T-helper 2 cell treated with Interferon-gamma antibody and Interleukin-4, amounts not matched to agents 100 ng/mL and 5 ng/mL, for 36 hours (primary cell): ENCODE measurements around the gene TREX2. TPM values are rescaled to one million over a fixed set of nuclear protein-coding genes. Genes with fewer than 3 reads are reported as not detected.

Source experiments
- intact Hi-C: fragments of 100-400 bp; cut with micrococcal nuclease; formaldehyde crosslinking; loops from one replicate; pipeline ENCODE4 v1.15.1; 2023
- total RNA-seq: library from RNA; stranded (reverse); gene quantifications from 2 replicates; pipeline ENCODE4 v1.2.3, GENCODE V29; 2022

TREX2 gene
- total RNA-seq, 1 donor from 2014 or later, result 2.2 TPM

DNA sequence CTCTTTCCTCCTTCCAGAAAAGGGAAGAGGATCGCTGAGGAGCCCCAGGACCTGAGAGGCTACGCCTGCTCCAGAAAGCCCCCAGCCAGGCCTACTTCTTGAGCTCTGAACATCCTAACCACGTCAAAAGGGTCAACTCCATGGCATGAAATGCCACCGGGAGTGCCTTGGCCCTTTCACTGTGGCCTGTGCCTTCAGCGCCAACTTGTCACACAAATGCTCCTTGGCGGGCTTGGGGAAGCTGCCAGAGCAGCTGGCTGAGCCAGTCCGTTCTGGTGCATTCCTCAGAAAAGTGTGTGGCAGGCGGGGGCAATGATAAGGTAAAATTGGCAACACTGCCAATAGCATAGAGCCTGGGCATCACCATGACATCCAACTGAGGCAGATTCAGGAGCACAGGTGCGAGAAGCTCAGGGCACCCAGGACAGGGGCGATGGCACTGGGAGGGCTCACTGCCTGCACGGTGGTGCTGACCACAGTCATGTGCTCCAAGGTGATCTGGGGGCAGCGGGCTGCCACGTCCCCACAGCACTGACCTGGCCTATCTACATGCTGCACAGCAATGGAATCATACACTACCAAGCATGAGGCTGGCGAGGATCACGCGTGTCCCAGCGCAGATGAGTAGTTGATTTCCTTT, 12.1 kb upstream of the TREX2 start:
- intact Hi-C loops, result no loop called here

DNA sequence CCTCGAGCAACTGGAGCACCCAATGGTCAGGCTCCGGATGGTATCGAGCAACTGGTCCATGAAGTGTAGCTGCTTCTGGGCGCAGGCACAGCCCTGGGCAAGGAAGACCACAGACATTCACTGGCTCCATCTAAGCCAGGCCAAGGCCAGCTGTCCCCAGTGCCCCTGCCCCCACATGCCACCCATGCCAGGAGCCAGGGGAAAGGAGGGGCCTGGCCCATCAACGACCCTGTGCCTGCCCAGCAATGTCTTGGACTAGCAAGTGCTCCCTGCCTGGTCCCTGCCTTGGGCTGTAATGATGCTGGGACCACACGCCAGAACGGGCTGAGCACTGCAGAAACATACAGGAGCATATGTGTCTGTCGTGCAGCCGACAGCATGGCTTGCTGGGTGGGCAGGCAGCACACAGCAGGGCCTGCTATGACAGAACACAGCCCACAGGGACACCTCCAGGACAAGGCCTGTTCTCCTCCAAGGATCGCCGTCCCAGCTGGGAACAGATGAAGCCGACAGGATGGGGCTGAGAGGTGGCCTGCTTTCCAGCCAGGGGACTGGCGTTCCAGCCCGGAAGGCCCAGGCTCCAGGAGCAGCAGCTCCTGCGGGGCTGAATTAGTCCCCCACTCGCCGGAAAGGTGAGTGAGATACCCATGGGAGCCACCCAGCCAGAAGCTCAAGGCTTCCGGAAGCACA, 11.4 kb upstream of the TREX2 start:
- intact Hi-C loops, result no loop called here

DNA sequence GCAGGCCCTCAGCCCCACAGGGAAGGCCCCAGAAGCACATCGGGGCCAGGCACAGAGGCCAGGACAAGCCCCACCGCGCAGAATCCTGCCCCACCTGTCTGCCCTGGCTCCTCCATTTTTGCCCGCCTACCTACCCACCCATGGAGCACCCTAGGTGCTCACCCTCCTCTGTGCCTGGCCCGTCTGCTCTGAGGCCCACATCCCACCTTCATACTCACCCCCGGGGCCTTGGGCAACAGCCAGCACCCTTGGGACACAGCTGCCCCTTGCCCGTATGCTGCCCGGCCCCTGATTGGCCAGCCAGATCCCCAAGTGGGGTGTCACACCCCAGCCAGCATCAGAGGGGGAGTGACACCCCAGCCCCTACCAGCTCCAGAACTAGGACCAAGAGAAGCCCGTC, 10.8 kb upstream of the TREX2 start:
- intact Hi-C loops, result no loop called here

DNA sequence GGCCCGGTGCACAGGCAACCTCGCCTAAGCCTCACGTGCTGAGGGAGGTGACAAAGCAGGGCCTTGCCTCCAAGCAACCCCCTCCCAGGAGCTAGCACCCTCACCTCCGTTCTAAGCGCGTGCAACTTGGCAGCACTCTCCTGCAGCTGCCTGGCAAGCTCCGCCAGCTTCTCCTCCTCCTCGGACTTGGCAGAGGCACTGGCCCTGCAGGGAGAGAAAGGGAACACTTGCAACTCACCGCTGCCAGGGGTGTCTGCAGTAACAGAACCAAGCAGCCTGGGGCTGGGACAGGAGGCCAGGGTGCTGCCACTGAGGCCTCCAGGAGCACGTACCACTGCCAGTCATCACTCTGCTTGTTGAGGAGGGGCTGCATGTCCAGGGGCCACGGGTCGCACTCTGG, 10.3 kb upstream of the TREX2 start:
- intact Hi-C loops, result no loop called here

DNA sequence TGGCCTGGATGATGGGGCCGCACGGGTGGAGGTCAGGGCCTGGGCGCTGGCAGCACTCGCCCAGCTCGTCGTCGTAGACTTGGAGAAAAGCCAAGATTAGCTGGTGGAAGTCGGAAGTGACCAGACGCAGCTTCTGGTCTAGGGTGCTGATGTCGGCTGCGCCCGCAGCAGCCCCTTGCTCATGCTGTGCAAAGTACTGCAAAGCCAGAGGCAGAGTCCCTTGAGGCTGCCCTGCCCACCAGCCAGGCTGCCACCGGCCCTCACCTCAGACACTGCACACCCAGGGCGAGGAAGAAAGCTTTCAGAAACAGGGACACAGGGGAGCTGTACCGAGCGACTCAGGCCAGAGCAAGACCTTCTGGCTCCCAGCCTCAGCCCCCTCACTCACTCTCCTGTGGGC, 9.7 kb upstream of the TREX2 start:
- intact Hi-C loops, result no loop called here

DNA sequence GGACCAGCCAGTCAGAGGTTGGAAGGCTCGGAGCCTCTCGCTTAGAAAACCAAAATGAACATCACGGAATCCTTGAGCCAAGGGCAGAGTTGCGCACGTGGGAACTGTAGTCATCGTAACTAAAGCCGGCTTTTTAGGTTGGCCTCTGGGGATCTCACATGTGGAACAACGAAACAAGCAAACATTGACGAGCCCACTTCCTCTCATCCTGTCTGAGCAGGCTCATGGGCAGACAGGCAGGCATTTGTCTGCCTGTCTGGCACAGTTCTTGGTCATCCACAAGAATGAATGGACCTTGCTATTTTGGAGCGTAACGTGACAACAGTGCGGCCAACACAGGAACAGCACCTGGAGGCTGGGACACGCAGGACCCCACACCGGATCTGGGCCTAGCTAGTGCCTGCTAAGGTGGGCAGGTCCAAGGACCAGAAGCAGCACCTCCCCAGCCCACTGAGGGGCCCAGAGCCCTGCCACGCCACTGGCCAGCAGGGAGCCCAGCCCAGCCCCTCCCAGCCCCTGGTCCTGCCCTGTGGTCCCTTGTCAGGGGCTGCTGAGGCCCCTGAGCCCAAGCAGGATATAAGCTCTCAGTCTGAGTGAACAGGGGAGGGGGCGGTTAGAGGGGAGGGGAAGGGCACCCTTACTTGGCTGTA, 9.2 kb upstream of the TREX2 start:
- intact Hi-C loops, result no loop called here

DNA sequence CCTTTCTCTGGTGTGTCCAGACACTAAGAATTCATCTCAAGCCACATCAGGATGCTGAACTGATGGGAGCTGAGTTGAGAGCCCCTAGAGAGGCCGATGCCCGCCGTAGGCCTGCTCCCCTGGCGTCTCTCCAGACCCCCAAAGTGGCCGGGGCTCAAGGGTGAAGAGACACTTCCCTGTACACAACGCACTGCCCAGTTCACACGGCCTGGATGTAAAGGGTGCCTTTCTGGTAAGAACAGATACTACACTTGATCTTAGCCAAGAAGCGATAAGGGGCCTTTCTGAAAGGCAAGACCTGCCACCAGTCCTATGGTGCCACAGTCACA, 5.1 kb upstream of the TREX2 start:
- intact Hi-C loops, result no loop called here

DNA sequence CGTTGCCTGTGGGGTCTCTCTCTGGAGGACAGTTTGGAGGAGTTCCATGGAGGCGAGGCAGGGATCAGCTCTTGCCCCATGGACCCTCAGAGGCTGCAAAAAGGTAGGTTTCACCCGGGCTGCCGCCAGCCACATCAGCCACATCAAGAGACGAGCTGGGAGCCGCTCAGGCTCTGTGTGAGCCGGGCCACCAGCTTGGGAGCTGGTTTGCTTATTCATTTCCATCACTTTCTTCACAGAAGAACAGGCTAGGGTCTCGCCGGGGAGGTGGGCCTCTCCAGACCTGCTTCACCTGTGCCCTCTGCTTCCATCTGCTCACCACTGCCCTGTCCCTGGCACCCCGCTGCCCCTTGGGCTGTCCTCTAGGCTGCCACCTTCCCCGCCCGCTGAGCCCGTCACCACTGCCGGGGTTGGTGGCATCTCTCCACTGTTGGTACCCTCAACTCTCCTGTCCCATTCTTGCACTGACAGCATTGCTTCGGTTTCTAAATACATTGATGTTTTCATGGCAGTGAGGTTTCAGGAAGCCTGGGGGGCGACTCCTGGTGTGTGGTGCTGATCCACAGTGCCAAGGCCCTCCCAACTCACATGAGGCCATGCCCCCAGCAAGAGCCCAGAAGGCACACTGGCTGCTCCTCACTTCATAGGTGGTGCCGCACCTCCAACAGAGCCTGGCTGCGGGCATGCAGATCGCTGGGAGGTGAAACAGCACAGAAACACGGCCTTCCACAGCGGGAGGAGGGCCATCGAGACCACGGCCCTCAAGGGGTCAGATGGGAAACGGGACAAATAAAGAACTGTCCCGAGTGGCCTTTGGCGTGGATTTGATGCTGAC, 4.5 kb upstream of the TREX2 start:
- intact Hi-C loops, result no loop called here

DNA sequence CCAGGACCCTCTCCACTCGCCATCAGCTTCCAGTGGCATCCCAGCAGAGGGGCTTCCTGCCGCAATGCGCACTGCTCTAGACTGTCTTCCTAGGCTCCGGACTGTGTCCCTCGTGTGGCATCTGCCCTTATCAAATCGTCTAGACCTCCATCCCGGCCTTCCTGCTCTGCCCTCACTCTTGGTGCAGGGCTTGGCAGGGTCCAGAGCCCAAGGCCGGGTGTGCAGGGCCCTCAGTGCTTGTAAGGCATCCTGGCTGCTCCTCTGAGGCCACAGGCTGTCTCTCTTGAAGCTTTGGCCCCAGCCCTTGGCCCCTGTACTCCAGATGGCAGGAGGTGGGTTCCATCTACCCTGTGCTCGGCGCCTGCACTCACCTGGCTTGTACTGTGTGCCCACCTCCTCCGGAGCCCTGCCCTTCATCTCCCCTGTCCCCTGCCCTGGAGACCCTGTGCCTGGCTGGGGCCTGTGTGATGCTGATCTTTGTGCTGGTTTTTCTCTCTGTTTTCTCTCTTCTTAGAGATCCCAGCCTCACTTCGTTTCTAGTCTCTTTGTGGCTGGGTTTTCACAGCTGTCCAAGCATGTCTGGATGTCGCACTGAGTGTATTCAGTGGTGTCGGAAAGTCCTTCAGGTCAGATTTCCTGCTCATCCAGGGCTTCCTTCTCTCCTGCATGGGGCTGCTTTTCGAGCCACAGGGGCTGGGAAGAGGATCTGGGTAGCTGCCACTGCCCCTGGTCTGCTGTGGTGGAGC, 3.7 kb upstream of the TREX2 start:
- intact Hi-C loops, result no loop called here

DNA sequence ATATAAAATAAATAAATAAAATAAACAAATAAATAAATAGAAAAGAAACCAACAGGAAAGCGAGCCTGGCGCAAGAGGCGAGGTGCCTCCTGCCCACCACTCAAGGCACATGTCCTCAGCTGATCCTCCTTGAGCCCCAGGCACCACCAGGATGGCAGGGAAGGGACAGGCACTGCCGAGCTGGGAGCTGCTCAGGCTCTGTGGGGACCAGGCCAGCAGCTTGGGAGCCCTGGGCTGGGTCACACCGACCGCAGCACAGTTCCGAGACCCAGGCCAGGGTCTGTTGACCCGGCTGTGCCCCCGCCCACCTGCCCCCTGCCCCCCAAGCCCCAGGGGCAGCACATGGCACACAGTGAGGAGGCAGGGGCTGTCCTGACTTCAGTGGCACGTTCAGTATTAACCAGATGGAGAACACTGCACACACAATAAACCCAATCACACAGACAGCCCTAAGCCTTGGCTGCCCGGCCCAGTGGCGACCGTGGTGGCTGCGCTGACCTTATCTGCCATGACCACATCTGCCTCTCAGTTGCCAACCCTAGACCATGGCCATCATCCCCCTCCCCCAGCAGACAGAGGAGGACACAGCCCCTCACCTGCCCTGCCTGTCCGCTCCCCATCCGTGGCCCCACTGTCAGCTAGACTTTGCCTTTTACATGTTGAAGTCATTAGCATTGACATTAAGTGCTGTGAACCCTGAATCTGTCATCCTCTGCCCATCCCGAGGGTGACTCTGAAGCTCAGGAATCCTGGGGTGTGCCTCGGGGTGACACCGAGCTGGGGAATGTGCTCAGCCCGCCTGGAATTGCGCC, 2.9 kb upstream of the TREX2 start:
- intact Hi-C loops, result no loop called here

DNA sequence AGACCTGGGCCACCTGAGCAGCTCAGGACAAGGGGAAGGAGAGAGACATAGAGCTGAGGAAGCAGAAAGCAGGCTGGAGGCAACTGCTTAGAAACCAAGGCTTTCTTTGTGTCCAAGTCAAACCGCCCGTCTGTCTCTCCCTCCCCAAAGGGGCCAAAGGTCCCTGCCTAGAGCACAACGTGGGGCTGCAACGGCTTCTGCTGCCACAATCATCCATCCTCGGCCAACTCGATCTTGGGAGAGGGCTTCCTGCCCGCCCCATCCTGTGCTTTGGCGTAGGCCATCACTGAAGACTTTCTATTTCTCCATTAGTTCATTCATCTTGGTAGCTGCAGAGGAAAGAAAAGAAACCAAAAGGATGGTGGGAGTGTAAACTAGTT, 1.7 kb upstream of the TREX2 start:
- intact Hi-C loops, result no loop called here

DNA sequence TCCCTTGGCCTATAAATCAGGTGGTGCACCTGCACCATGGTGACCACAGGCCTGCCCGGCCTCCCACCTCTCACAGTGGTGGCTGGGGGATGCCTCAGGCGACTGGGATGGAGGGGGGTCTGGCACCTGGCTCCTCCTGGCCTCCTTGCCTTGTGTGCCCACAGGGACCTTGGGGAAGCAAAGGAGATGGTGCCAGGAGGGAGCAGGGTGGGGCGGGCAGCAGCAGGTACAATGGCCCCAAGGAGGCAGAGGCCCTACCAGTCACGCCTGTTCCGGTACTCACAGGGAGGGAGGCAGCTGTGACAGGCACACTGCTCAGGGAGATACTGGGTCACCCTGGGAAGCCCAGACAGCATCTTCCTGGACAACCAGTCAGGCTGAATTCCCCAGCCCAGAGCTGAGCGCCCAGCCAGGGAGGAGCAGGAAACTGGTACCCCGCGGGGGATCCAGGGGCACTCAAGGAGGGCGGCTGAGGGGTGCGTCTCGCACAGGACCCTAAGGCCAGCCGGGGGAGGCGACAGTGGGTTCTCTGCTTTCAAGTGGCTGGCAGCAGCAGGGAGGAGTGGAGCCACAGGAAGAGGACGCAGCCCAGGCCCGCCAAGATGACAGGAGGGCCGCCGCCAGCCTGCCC, 1.2 kb upstream of the TREX2 start:
- intact Hi-C loops, result no loop called here

DNA sequence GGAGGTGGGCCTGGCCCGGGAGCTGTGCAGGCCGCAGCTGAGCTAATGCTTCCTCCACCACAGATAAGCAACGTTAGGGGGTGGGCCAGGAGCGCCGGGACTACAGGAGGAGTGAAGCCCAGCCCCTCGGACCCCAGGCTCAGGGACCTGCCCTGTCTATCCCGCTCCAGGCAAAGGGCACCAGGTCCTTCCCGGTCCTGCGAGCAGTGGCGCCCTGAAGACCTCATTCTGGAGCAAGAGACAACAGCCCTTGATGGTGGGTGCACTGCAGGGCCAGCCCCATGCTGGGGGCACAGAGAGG, 730 bp upstream of the TREX2 start:
- intact Hi-C loops, result no loop called here

DNA sequence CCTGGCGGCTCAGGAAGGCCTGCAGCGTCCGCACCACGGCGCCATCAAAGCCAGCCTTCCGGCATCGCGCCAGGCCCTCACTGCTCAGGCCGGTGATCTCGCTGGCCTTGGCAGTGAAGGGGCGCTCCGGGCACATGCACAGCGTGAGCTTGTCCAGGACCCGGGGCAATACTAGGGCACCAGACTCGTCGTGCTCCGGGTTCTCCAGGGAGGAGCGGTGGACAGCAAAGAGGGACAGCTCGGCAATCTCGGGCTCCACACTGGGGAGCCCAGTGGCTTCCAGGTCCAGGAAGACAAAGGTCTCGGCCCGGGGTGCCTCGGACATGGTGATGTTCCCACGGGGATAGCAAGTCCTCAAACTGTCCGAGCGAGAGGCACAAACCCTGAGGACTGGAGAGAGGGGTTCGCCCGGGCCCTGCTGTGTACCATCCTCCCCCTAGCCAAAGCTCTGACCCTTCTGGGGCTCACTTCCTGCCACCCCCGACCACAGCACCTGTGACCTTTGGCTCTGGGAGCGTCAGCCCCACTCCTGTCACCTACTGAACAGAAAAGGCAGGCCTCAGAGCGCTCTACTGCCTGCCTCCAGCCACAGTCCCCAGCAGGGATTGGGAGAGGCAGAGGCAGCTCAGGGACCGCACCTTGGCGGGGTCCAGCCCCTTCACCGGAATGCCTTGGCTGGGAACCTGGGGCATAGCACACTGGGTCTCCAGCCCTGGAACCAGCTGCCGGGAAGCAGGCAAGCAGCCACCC, 575 bp downstream of the TREX2 start:
- intact Hi-C loops, result no loop called here

DNA sequence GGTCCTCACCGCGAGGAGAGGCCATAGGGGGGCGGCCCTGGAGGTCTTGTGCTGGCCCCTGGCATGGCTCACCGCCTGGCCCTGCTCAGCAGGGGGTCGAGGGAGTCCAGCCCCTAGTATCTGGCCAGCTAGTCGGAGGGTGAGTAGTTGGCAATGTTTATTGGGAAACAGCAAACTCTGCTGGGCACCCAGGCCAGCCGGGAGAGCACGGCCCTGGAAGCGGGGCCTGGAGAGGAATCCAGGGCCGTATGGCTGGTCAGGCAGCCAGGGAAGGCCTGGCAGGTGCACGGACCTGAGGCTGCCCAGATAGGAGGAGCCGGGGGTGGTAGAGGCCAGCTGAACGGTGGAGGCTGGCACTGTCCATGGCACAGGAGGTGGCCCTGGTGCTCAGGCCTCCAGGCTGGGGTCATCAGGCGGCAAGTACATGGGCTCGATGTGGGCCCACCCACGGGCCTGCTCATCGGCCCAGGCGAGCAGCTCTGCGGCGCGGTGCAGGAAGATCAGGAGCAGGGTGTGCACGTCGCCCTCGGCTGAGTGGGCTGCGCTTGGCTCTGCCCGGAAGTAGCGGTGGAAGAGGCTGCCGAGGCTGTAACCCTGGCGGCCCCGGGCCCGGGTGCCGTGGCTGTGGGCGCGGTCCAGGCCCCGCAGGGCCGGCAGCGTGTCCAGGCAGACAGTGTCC, 1.4 kb downstream of the TREX2 start:
- intact Hi-C loops, result no loop called here

DNA sequence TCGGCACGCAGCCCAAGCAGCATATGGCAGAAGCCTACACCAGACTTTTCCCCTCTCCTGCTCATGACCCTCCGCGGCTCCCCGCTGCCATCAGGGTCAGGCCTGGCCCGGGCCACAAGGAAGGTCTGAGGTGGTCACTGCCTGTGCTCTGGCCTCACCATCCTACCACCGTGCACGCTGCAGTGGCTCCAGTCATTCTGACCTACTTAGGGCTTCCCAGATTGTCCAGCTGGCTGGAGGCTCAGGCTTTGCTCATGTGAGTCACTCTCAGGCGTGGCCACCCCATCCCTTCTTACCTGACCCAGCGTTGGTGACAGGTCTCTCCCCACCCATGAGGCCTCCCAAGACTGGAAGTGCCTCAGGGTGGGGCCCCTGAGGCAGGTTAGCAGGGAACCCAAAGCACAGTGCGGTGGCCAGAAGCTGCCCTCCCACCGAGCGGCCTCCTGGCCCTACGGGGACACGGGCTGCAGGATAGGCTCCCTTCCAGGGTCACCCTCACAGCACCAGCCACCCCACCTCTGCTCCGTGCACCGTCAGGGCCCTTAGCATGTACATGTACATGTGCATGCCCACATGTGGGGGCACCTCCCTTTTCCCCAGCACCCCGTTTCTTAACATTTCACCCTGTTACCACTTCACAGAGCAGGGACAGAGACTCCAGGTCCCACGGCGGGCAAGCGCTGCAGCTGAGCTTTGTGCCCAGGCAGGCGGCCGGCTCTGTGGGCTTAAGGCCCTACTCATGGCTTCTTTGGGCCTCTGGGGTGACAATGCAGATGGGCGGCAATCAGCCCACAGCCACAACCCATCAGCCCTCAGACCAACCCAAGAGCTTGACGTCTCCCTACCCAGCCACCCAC, 2.2 kb downstream of the TREX2 start:
- intact Hi-C loops, result no loop called here

DNA sequence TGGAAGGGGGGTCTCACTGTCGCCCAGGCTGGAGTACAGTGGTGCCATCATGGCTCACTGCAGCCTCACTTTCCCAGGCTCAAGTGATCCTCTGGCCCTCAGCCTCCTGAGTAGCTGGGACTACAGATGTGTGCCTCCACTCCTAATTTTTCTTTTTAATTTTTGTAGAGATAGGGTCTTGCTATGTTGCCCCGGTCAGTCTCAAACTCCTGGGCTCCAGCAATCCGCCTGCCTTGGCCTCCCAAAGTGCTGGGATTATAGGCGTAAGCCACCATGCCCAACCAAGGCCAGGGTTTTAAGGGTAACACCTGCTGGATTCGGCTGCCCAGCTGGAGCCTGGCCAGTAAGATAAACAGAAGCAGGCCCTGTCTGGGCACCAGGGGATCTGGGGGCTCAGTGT, 3.4 kb downstream of the TREX2 start:
- intact Hi-C loops, result no loop called here

DNA sequence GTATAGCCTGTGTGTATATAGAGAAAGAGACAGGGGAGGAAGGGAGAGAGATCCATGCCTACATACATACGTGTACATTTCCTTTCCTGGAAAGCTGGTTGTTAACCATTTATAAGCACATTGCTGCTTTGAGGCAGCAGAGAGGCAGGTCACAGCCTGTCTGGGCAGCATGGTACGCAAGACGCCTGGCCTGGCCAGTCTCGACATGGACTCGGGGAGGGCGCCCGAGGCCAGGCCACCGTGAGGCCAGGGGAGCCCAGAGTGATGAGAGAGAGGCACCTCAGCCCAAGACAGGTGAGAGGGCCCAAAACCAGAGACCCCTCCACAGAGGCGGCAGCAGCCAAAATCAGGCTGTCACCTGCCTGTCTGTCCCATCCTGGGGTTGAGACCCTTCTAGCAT, 3.9 kb downstream of the TREX2 start:
- intact Hi-C loops, result no loop called here
